Measurements from ENCODE around the gene LTBP3. TPM values are rescaled to one million over a fixed set of nuclear protein-coding genes. Genes with fewer than 3 reads are reported as not detected.

The LTBP3 gene
- total and polyA plus RNA-seq, 9 of the 15 experiments (the other 6 are each of a cell fraction or from before 2014, with no cell fraction given): 0.06 to 20.5 (median 4.8) TPM

DNA sequence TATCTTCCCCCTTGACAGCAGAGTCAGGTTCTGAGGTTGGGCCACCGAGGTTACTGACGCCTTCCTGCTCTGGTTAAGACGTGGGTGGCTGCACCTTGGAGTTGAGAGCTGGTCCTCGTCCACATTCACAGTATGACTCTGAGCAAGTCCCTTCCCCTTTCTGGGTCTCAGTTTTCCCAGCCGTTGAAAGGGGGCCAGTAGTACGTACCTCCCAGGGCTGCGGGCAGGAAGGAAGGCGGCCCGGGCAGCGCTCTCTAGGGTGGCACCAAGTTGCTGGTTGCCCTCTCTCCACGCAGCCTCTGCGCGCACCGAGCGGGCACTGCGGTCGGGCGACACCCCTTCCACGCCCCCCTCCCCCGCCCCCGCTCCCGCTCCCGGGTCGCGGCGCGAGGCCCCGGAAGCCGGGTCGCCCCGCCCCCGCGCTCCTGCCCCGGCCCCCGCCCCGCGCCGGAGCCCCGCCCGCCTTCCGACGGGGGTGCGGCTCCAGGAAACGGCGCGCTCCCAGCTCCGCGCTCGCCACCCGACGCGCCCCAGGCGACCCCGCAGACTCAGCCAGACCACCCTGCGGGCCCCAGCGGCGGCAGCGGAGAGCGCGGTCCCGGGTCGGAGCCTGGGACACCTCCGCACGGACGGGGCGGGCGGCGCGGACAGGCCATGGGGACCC is 17.5 kb upstream of the LTBP3 start, which contains the start of gene EHBP1L1 (continued):
- TF ChIP-seq, protein P1, sequence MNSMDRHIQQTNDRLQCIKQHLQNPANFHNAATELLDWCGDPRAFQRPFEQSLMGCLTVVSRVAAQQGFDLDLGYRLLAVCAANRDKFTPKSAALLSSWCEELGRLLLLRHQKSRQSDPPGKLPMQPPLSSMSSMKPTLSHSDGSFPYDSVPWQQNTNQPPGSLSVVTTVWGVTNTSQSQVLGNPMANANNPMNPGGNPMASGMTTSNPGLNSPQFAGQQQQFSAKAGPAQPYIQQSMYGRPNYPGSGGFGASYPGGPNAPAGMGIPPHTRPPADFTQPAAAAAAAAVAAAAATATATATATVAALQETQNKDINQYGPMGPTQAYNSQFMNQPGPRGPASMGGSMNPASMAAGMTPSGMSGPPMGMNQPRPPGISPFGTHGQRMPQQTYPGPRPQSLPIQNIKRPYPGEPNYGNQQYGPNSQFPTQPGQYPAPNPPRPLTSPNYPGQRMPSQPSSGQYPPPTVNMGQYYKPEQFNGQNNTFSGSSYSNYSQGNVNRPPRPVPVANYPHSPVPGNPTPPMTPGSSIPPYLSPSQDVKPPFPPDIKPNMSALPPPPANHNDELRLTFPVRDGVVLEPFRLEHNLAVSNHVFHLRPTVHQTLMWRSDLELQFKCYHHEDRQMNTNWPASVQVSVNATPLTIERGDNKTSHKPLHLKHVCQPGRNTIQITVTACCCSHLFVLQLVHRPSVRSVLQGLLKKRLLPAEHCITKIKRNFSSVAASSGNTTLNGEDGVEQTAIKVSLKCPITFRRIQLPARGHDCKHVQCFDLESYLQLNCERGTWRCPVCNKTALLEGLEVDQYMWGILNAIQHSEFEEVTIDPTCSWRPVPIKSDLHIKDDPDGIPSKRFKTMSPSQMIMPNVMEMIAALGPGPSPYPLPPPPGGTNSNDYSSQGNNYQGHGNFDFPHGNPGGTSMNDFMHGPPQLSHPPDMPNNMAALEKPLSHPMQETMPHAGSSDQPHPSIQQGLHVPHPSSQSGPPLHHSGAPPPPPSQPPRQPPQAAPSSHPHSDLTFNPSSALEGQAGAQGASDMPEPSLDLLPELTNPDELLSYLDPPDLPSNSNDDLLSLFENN (IDR thresholded peaks at IDR 0.05; ENCODE audit: low read depth in 2 of 2, low read length in 2 of 2): no peak
- TF ChIP-seq TEAD1 (CRISPR knock-in tag; IDR thresholded peaks at IDR 0.05) (no peak), KAT2B (IDR thresholded peaks at IDR 0.05; ENCODE audit: low read depth, low read length) (no peak), CTBP1 (IDR thresholded peaks at IDR 0.05; ENCODE audit: borderline replicate concordance) (no peak), PRMT5 (CRISPR knock-in tag; IDR thresholded peaks at IDR 0.05) (no peak), CC2D1A (IDR thresholded peaks at IDR 0.05) (no peak), CBFB (CRISPR knock-in tag; IDR thresholded peaks at IDR 0.05) (no peak), BCOR (IDR thresholded peaks at IDR 0.05) (peak; percentile 73), ETV6 (IDR thresholded peaks at IDR 0.05; ENCODE audit: borderline replicate concordance in 1 of 2, low read depth in 2 of 2, low read length in 1 of 2) (no peak; a peak in 1 of 4 replicates), ETV6 (CRISPR knock-in tag; IDR thresholded peaks at IDR 0.05; ENCODE audit: borderline replicate concordance) (no peak), ZNF408 (CRISPR knock-in tag; IDR thresholded peaks at IDR 0.05; ENCODE audit: low read depth) (no peak), ZNF354B (CRISPR knock-in tag; IDR thresholded peaks at IDR 0.05) (no peak), RBBP5 (IDR thresholded peaks at IDR 0.05; ENCODE audit: borderline replicate concordance, insufficient read depth, low read length, poor library complexity, severe bottlenecking) (peak; percentile 21)
- TF ChIP-seq, protein P2, sequence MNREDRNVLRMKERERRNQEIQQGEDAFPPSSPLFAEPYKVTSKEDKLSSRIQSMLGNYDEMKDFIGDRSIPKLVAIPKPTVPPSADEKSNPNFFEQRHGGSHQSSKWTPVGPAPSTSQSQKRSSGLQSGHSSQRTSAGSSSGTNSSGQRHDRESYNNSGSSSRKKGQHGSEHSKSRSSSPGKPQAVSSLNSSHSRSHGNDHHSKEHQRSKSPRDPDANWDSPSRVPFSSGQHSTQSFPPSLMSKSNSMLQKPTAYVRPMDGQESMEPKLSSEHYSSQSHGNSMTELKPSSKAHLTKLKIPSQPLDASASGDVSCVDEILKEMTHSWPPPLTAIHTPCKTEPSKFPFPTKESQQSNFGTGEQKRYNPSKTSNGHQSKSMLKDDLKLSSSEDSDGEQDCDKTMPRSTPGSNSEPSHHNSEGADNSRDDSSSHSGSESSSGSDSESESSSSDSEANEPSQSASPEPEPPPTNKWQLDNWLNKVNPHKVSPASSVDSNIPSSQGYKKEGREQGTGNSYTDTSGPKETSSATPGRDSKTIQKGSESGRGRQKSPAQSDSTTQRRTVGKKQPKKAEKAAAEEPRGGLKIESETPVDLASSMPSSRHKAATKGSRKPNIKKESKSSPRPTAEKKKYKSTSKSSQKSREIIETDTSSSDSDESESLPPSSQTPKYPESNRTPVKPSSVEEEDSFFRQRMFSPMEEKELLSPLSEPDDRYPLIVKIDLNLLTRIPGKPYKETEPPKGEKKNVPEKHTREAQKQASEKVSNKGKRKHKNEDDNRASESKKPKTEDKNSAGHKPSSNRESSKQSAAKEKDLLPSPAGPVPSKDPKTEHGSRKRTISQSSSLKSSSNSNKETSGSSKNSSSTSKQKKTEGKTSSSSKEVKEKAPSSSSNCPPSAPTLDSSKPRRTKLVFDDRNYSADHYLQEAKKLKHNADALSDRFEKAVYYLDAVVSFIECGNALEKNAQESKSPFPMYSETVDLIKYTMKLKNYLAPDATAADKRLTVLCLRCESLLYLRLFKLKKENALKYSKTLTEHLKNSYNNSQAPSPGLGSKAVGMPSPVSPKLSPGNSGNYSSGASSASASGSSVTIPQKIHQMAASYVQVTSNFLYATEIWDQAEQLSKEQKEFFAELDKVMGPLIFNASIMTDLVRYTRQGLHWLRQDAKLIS (CRISPR knock-in tag; IDR thresholded peaks at IDR 0.05): peak; percentile 90
- TF ChIP-seq, protein P3, sequence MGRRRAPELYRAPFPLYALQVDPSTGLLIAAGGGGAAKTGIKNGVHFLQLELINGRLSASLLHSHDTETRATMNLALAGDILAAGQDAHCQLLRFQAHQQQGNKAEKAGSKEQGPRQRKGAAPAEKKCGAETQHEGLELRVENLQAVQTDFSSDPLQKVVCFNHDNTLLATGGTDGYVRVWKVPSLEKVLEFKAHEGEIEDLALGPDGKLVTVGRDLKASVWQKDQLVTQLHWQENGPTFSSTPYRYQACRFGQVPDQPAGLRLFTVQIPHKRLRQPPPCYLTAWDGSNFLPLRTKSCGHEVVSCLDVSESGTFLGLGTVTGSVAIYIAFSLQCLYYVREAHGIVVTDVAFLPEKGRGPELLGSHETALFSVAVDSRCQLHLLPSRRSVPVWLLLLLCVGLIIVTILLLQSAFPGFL (CRISPR knock-in tag; IDR thresholded peaks at IDR 0.05): no peak
- TF ChIP-seq, protein P4, sequence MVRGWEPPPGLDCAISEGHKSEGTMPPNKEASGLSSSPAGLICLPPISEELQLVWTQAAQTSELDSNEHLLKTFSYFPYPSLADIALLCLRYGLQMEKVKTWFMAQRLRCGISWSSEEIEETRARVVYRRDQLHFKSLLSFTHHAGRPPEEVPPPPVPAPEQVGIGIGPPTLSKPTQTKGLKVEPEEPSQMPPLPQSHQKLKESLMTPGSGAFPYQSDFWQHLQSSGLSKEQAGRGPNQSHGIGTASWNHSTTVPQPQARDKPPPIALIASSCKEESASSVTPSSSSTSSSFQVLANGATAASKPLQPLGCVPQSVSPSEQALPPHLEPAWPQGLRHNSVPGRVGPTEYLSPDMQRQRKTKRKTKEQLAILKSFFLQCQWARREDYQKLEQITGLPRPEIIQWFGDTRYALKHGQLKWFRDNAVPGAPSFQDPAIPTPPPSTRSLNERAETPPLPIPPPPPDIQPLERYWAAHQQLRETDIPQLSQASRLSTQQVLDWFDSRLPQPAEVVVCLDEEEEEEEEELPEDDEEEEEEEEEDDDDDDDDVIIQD (CRISPR knock-in tag; IDR thresholded peaks at IDR 0.05): no peak
- TF ChIP-seq, protein P5, sequence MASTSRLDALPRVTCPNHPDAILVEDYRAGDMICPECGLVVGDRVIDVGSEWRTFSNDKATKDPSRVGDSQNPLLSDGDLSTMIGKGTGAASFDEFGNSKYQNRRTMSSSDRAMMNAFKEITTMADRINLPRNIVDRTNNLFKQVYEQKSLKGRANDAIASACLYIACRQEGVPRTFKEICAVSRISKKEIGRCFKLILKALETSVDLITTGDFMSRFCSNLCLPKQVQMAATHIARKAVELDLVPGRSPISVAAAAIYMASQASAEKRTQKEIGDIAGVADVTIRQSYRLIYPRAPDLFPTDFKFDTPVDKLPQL (IDR thresholded peaks at IDR 0.05; ENCODE audit: extremely low read depth, insufficient read length): no peak
